Measurements from ENCODE around the gene COTL1.

DNA sequence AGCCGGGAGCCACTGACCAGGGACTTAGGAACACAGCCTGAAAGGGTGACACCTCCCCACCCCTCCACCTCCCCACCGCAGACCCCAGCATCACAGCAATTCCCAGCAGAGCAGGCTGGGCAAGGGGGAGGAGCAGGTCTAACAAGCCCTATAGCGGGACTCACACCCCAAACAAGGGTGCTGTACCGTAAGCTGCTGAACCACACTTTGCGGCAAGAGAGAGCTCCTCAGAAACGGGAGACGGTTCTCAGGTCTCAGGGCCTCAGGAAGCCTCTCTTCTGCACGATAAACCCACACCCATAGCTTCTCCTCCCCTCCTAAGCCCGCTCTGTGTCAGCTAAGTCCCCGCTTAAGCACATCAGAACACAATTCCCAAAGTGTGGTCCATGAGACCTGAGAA lies 11.7 kb upstream of the COTL1 start:
- no peak for TF ChIP-seq POLR2A (IDR thresholded peaks at IDR 0.05)
- TF ChIP-seq, protein P1, sequence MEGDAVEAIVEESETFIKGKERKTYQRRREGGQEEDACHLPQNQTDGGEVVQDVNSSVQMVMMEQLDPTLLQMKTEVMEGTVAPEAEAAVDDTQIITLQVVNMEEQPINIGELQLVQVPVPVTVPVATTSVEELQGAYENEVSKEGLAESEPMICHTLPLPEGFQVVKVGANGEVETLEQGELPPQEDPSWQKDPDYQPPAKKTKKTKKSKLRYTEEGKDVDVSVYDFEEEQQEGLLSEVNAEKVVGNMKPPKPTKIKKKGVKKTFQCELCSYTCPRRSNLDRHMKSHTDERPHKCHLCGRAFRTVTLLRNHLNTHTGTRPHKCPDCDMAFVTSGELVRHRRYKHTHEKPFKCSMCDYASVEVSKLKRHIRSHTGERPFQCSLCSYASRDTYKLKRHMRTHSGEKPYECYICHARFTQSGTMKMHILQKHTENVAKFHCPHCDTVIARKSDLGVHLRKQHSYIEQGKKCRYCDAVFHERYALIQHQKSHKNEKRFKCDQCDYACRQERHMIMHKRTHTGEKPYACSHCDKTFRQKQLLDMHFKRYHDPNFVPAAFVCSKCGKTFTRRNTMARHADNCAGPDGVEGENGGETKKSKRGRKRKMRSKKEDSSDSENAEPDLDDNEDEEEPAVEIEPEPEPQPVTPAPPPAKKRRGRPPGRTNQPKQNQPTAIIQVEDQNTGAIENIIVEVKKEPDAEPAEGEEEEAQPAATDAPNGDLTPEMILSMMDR (IDR thresholded peaks at IDR 0.05) = no peak

All from heart left ventricle (tissue), 13 donors.